NT2/D1 (cell line): ENCODE results near the gene MMP11.

ENCODE experiments used
- DNase-seq: peaks from one replicate; pipeline ENCODE4 v3.0.0-alpha.2; 2011; ENCODE audit warnings: low read depth, low spot score
- H3K27me3 ChIP-seq: 2 replicates; pipeline ENCODE4 v1.6.0; 2011; ENCODE audit warnings: mild to moderate bottlenecking; ENCODE audit not compliant: insufficient read length, insufficient read depth
- H3K36me3 ChIP-seq: 2 replicates; pipeline ENCODE4 v1.6.1; 2011; ENCODE audit warnings: mild to moderate bottlenecking, low read length, mixed read lengths; ENCODE audit not compliant: insufficient read depth, insufficient read length
- H3K4me1 ChIP-seq: 2 replicates; pipeline ENCODE4 v1.5.1; 2011; ENCODE audit not compliant: insufficient read depth, insufficient read length
- H3K4me3 ChIP-seq: 2 replicates; pipeline ENCODE4 v1.5.1; 2011; ENCODE audit warnings: low read depth; ENCODE audit not compliant: insufficient read length
- H3K9ac ChIP-seq: 2 replicates; pipeline ENCODE4 v1.6.0; 2011; ENCODE audit warnings: low read depth; ENCODE audit not compliant: insufficient read length
- H3K9me3 ChIP-seq: 2 replicates; pipeline ENCODE4 v1.5.1; 2011; ENCODE audit warnings: mild to moderate bottlenecking, low read length; ENCODE audit not compliant: insufficient read depth
- SUZ12 ChIP-seq: IDR thresholded peaks from 2 replicates; pipeline ENCODE4 v1.6.1; 2011; ENCODE audit not compliant: insufficient read length, insufficient read depth; ENCODE audit errors: extremely low read depth
- YY1 ChIP-seq: IDR thresholded peaks from 2 replicates; pipeline ENCODE4 v1.6.1; 2011; ENCODE audit not compliant: insufficient read length, insufficient read depth
- ZNF274 ChIP-seq: IDR thresholded peaks from 2 replicates; pipeline ENCODE4 v1.6.1; 2011; ENCODE audit warnings: mild to moderate bottlenecking, low read depth, low read length

Gene MMP11

GRCh38 chr22:23753385-23753784 lies 19.3 kb upstream of the MMP11 start:
- no peak for TF ChIP-seq ZNF274
- no peak for TF ChIP-seq SUZ12
- TF ChIP-seq YY1 = no peak
- Histone ChIP-seq H3K4me3 (no peak overlapping the region), H3K9ac (no peak overlapping the region)

GRCh38 chr22:23754220-23754919 lies 18.3 kb upstream of the MMP11 start, which contains the start of gene VPREB3:
Gene VPREB3, minus strand, starts transcription at chr22:23754425. Its CDS starts 62 bp downstream, at chr22:23754363.
- Histone ChIP-seq H3K4me3 (no peak within 1 kb of the TSS), H3K9me3 (no peaks in the 10 kb centered on the region), H3K36me3 (no peaks in the 10 kb centered on the region), H3K9ac (no peak within 1 kb of the TSS), H3K27me3 (no peaks in the 10 kb centered on the region), H3K4me1 (peaks cover 7% of the 10 kb centered on the region)
- DNase-seq = no peak
- no peak for TF ChIP-seq YY1
- TF ChIP-seq ZNF274 = no peak
- TF ChIP-seq SUZ12 = no peak

More at GRCh38 chr22:23753385-23753784, 19.3 kb upstream of the MMP11 start:
- H3K27me3 ChIP-seq = no peaks in the 10 kb centered on the region
- H3K4me1 ChIP-seq = peaks cover 7% of the 10 kb centered on the region
- H3K36me3 ChIP-seq = no peaks in the 10 kb centered on the region
- H3K9me3 ChIP-seq = no peaks in the 10 kb centered on the region
- no peak for DNase-seq

- Histone ChIP-seq H3K9ac (no peak overlapping the region), H3K4me1 (peaks cover 7% of the 10 kb centered on the region), H3K27me3 (no peaks in the 10 kb centered on the region), H3K4me3 (no peak overlapping the region), H3K36me3 (no peaks in the 10 kb centered on the region), H3K9me3 (no peaks in the 10 kb centered on the region)
- TF ChIP-seq YY1 (no peak), ZNF274 (no peak), SUZ12 (no peak)
- DNase-seq = no peak
Observed at GRCh38 chr22:23754980-23755636, 17.5 kb upstream of the MMP11 start.

GRCh38 chr22:23755711-23756110 lies 16.9 kb upstream of the MMP11 start:
- H3K9me3 ChIP-seq = no peaks in the 10 kb centered on the region
- no peak overlapping the region for H3K9ac ChIP-seq
- TF ChIP-seq SUZ12 = no peak
- no peak for TF ChIP-seq YY1
- no peak for TF ChIP-seq ZNF274
- H3K27me3 ChIP-seq = no peaks in the 10 kb centered on the region
- no peak for DNase-seq
- H3K4me3 ChIP-seq = no peak overlapping the region
- peaks cover 7% of the 10 kb centered on the region for H3K4me1 ChIP-seq
- H3K36me3 ChIP-seq = no peaks in the 10 kb centered on the region

GRCh38 chr22:23756891-23757290 lies 15.8 kb upstream of the MMP11 start:
- TF ChIP-seq YY1 (no peak), SUZ12 (no peak), ZNF274 (no peak)
- Histone ChIP-seq H3K9ac (no peak overlapping the region), H3K4me3 (no peak overlapping the region), H3K9me3 (no peaks in the 10 kb centered on the region), H3K27me3 (no peaks in the 10 kb centered on the region), H3K36me3 (no peaks in the 10 kb centered on the region), H3K4me1 (peaks cover 7% of the 10 kb centered on the region)
- DNase-seq = no peak

GRCh38 chr22:23759566-23759965 lies 13.1 kb upstream of the MMP11 start:
- Histone ChIP-seq H3K36me3 (peaks cover 8% of the 10 kb centered on the region), H3K4me3 (no peak overlapping the region), H3K9me3 (no peaks in the 10 kb centered on the region), H3K27me3 (no peaks in the 10 kb centered on the region), H3K9ac (no peak overlapping the region), H3K4me1 (peaks cover 7% of the 10 kb centered on the region)
- DNase-seq = no peak
- no peak for TF ChIP-seq ZNF274
- TF ChIP-seq SUZ12 = no peak
- TF ChIP-seq YY1 = no peak

- H3K9me3 ChIP-seq = no peaks in the 10 kb centered on the region
- peaks cover 9% of the 10 kb centered on the region for H3K4me1 ChIP-seq
- no peak overlapping the region for H3K9ac ChIP-seq
- TF ChIP-seq ZNF274 (no peak), SUZ12 (no peak), YY1 (no peak)
- no peak for DNase-seq
- H3K4me3 ChIP-seq = no peak overlapping the region
- H3K36me3 ChIP-seq = peaks cover 13% of the 10 kb centered on the region
- no peaks in the 10 kb centered on the region for H3K27me3 ChIP-seq
Observed at GRCh38 chr22:23760056-23760455, 12.6 kb upstream of the MMP11 start.
